H1 (cell line): ENCODE results near the gene EFEMP1. TPM values are rescaled to one million over a fixed set of nuclear protein-coding genes. Genes with fewer than 3 reads are reported as not detected.
A peak's percentile ranks its signal among the peaks of the same experiment; 100 is the strongest.

Source experiments
- CTCF ChIA-PET: fragments of 300-600 bp; sonication (Branson Sonifier 250); formaldehyde crosslinking; loops from one replicate; lab custom pipeline; 2021; ENCODE audit not compliant: partially characterized antibody; lab: Charles Lee
- POLR2A ChIA-PET: fragments of 300-600 bp; sonication (Branson Sonifier 250); formaldehyde crosslinking; loops from one replicate; lab custom pipeline; 2021; ENCODE audit warnings: inconsistent platforms; ENCODE audit not compliant: partially characterized antibody; lab: Charles Lee
- DNase-seq, 2 experiments: peaks; one replicate each; pipeline versions ENCODE4 v3.0.0 to v3.0.0-alpha.2; 2010 to 2022; ENCODE audit warnings: low spot score in 2 of 2, low read depth in 1 of 2, mixed read lengths in 1 of 2
- FAIRE-seq: peaks from 2 replicates; lab custom pipeline; 2011; peaks lifted over from hg19 to GRCh38; lab: Jason Lieb, UNC
- H2AFZ ChIP-seq: 2 replicates; pipeline ENCODE4 v1.8.1; 2012; ENCODE audit warnings: low read length, inconsistent platforms
- H2AK5ac ChIP-seq: 2 replicates; pipeline ENCODE4 v1.6.1; 2013; ENCODE audit warnings: low read depth, low read length
- H2BK120ac ChIP-seq: replicated peaks from 2 replicates; pipeline ENCODE3; 2013; ENCODE audit warnings: low read depth, low read length, inconsistent platforms
- H2BK12ac ChIP-seq: 2 replicates; pipeline ENCODE4 v1.6.1; 2013; ENCODE audit warnings: low read depth, low read length
- H2BK15ac ChIP-seq: 2 replicates; pipeline ENCODE4 v1.6.1; 2013; ENCODE audit warnings: low read length
- H2BK20ac ChIP-seq: 2 replicates; pipeline ENCODE4 v1.6.1; 2013; ENCODE audit warnings: low read length
- H2BK5ac ChIP-seq: 2 replicates; pipeline ENCODE4 v1.6.1; 2013; ENCODE audit warnings: low read depth, low read length
- H3K14ac ChIP-seq: 2 replicates; pipeline ENCODE4 v1.6.1; 2013; ENCODE audit warnings: inconsistent platforms; ENCODE audit not compliant: insufficient read length
- H3K18ac ChIP-seq: 2 replicates; pipeline ENCODE4 v1.6.1; 2013; ENCODE audit warnings: low read length; ENCODE audit errors: extremely low read depth
- H3K23ac ChIP-seq: 2 replicates; pipeline ENCODE4 v1.6.1; 2013; ENCODE audit warnings: inconsistent platforms; ENCODE audit not compliant: insufficient read length
- H3K23me2 ChIP-seq: 2 replicates; pipeline ENCODE4 v1.6.1; 2013; ENCODE audit warnings: low read depth, low read length
- H3K27ac ChIP-seq: 2 replicates; pipeline ENCODE4 v1.6.1; 2011; ENCODE audit warnings: low read depth, low read length, inconsistent platforms
- H3K27me3 ChIP-seq, 4 experiments: replicated peaks in 1 of 4; 1 replicate in 1 of 4; 2 replicates in 3 of 4; pipeline versions ENCODE4 v1.6.1 to v1.8.1; 2011 to 2013; ENCODE audit warnings: low read length in 3 of 4, mild to moderate bottlenecking in 3 of 4, inconsistent platforms in 2 of 4, mixed read lengths in 2 of 4, moderate library complexity in 1 of 4; ENCODE audit not compliant: control insufficient read depth in 3 of 4, insufficient read depth in 3 of 4; ENCODE audit errors: extremely low read depth in 1 of 4
- H3K36me3 ChIP-seq, 4 experiments: 2 replicates each; pipeline versions ENCODE4 v1.6.1 to v1.8.1; 2011 to 2013; ENCODE audit warnings: mild to moderate bottlenecking in 4 of 4, low read length in 3 of 4, moderate library complexity in 2 of 4, control low read depth in 1 of 4, inconsistent platforms in 1 of 4; ENCODE audit not compliant: insufficient read depth in 4 of 4, control insufficient read depth in 2 of 4
- H3K4ac ChIP-seq: replicated peaks from 2 replicates; pipeline ENCODE3; 2013; ENCODE audit warnings: low read length, low read depth, mixed read lengths, inconsistent platforms; ENCODE audit not compliant: insufficient read length
- H3K4me1 ChIP-seq, 4 experiments: replicated peaks in 1 of 4; 1 replicate in 1 of 4; 2 replicates in 3 of 4; pipeline versions ENCODE4 v1.6.1 to v1.8.1; 2011 to 2013; ENCODE audit warnings: low read length in 3 of 4, inconsistent platforms in 2 of 4, mixed read lengths in 1 of 4; ENCODE audit not compliant: insufficient read depth in 4 of 4, control insufficient read depth in 3 of 4
- H3K4me2 ChIP-seq, 2 experiments: 2 replicates each; pipeline versions ENCODE4 v1.6.1 to v1.8.1; 2011 to 2013; ENCODE audit warnings: low read depth in 2 of 2, low read length in 2 of 2, control low read depth in 1 of 2, inconsistent platforms in 1 of 2, mild to moderate bottlenecking in 1 of 2; ENCODE audit not compliant: insufficient read depth in 1 of 2
- H3K4me3 ChIP-seq, 4 experiments: fragments of 200-600, 300-600 bp in 1 of 4; sonication (generic), shearing (Covaris generic), sonication (Bioruptor Twin) in 1 of 4; 2 replicates each; pipeline versions ENCODE4 v1.5.1 to v1.8.1; 2011 to 2016; ENCODE audit warnings: low read length in 4 of 4, low read depth in 3 of 4, control low read depth in 2 of 4, inconsistent platforms in 2 of 4, mild to moderate bottlenecking in 2 of 4, mixed read lengths in 1 of 4, moderate library complexity in 1 of 4; ENCODE audit not compliant: insufficient read depth in 2 of 4; ENCODE audit errors: extremely low read depth in 1 of 4
- H3K56ac ChIP-seq: replicated peaks from 2 replicates; pipeline ENCODE3; 2013; ENCODE audit warnings: low read depth, mild to moderate bottlenecking, mixed read lengths, low read length, inconsistent platforms; ENCODE audit not compliant: insufficient read length
- H3K79me1 ChIP-seq: 2 replicates; pipeline ENCODE4 v1.6.1; 2013; ENCODE audit warnings: low read depth, low read length, control low read depth
- H3K79me2 ChIP-seq, 2 experiments: 2 replicates each; pipeline versions ENCODE4 v1.6.1 to v1.8.1; 2012 to 2013; ENCODE audit warnings: low read length in 2 of 2, mild to moderate bottlenecking in 2 of 2, inconsistent platforms in 1 of 2; ENCODE audit not compliant: insufficient read depth in 2 of 2, control insufficient read depth in 1 of 2
- H3K9ac ChIP-seq, 4 experiments: replicated peaks in 1 of 4; 1 replicate in 1 of 4; 2 replicates in 3 of 4; pipeline versions ENCODE4 v1.6.1 to v1.8.1; 2011 to 2013; ENCODE audit warnings: low read depth in 3 of 4, low read length in 3 of 4, control low read depth in 2 of 4, mild to moderate bottlenecking in 2 of 4, moderate library complexity in 2 of 4, inconsistent platforms in 1 of 4; ENCODE audit errors: extremely low read depth in 1 of 4
- H3K9me3 ChIP-seq, 2 experiments: 2 replicates each; pipeline versions ENCODE4 v1.6.1 to v1.8.1; 2012 to 2013; ENCODE audit warnings: mild to moderate bottlenecking in 2 of 2, moderate library complexity in 2 of 2, control low read depth in 1 of 2, inconsistent platforms in 1 of 2, low read depth in 1 of 2, low read length in 1 of 2, mixed read lengths in 1 of 2; ENCODE audit not compliant: insufficient read depth in 2 of 2
- H4K20me1 ChIP-seq, 2 experiments: replicated peaks in 1 of 2; 2 replicates each; pipeline versions ENCODE3 to v1.8.1; 2011 to 2013; ENCODE audit warnings: inconsistent platforms in 2 of 2, low read length in 2 of 2, mild to moderate bottlenecking in 1 of 2; ENCODE audit not compliant: insufficient read depth in 2 of 2, control insufficient read depth in 1 of 2
- H4K5ac ChIP-seq: 2 replicates; pipeline ENCODE4 v1.6.1; 2013; ENCODE audit warnings: low read length, low read depth, mixed read lengths, inconsistent platforms; ENCODE audit not compliant: insufficient read length
- H4K8ac ChIP-seq: 2 replicates; pipeline ENCODE4 v1.8.0; 2013; ENCODE audit warnings: mild to moderate bottlenecking, moderate library complexity, low read length, inconsistent platforms; ENCODE audit not compliant: insufficient read depth; ENCODE audit errors: extremely low read depth
- H4K91ac ChIP-seq: replicated peaks from 2 replicates; pipeline ENCODE3; 2013; ENCODE audit warnings: low read length, mixed read lengths, inconsistent platforms; ENCODE audit not compliant: insufficient read length
- BRCA1 ChIP-seq: IDR thresholded peaks from 2 replicates; pipeline ENCODE4 v1.6.1; 2012; ENCODE audit warnings: low read depth, low read length, improper control_type of control experiment
- FOSL1 ChIP-seq: IDR thresholded peaks from 2 replicates; pipeline ENCODE4 v1.6.1; 2011; ENCODE audit warnings: mild to moderate bottlenecking, low read depth, low read length, moderate library complexity; ENCODE audit not compliant: insufficient read depth
- GTF2F1 ChIP-seq: IDR thresholded peaks from 2 replicates; pipeline ENCODE4 v1.6.1; 2012; ENCODE audit warnings: low read depth, low read length, improper control_type of control experiment, borderline replicate concordance
- SIN3A ChIP-seq, 2 experiments: IDR thresholded peaks in 1 of 2; conservative IDR thresholded peaks in 1 of 2; 2 replicates each; pipeline ENCODE4 v1.6.1; 2011 to 2012; ENCODE audit warnings: low read length in 2 of 2, improper control_type of control experiment in 1 of 2, low read depth in 1 of 2, mild to moderate bottlenecking in 1 of 2
- SIX5 ChIP-seq: IDR thresholded peaks from 2 replicates; pipeline ENCODE4 v1.6.1; 2011; ENCODE audit warnings: mild to moderate bottlenecking, low read depth, low read length
- SP1 ChIP-seq: IDR thresholded peaks from 2 replicates; pipeline ENCODE4 v1.6.1; 2011; ENCODE audit warnings: low read depth, low read length
- TAF1 ChIP-seq: IDR thresholded peaks from 2 replicates; pipeline ENCODE4 v1.6.1; 2011; ENCODE audit warnings: mild to moderate bottlenecking, low read depth, low read length
- TCF12 ChIP-seq: IDR thresholded peaks from 2 replicates; pipeline ENCODE4 v1.6.1; 2011; ENCODE audit warnings: low read depth, mild to moderate bottlenecking, low read length
- YY1 ChIP-seq: IDR thresholded peaks from 2 replicates; pipeline ENCODE4 v1.6.1; 2011; ENCODE audit warnings: low read depth, mild to moderate bottlenecking, low read length
- WGBS, 2 experiments: shearing (Covaris generic) in 1 of 2; methylation state at CpG; one replicate each; pipeline versions ENCODE4 v1.1.6 to v1.1.7; 2013 to 2015; ENCODE audit warnings: low lambda C conversion rate in 2 of 2, mixed read lengths in 2 of 2, inconsistent platforms in 1 of 2, low coverage in 1 of 2, missing lambda C conversion rate in 1 of 2; ENCODE audit not compliant: insufficient replicate concordance in 2 of 2, insufficient coverage in 1 of 2, insufficient read length in 1 of 2; ENCODE audit errors: extremely low coverage in 1 of 2, missing lambda C conversion rate in 1 of 2; 5-methylcytosine and 5-hydroxymethylcytosine counted together
- long read RNA-seq, 2 experiments: library from RNA in 1 of 2; library from capped mRNA in 1 of 2; stranded (forward); transcript quantifications; one replicate each; pipeline ENCODE4 v2.0.0, GENCODE V29; 2021; ENCODE audit warnings: inconsistent platforms in 1 of 2
- polyA minus RNA-seq, 3 experiments: library from RNA; depleted of rRNA, polyadenylated mRNA; stranded (reverse); fragments of >200 nt; gene quantifications; 1 replicate in 2 of 3; 2 replicates in 1 of 3; pipeline ENCODE4 v1.2.3, GENCODE V29; 2011
- polyA plus RNA-seq, 7 experiments: library from polyadenylated mRNA; depleted of rRNA in 3 of 7; stranded (reverse) in 5 of 7; unstranded in 2 of 7; fragments of >200 nt in 5 of 7; fragments of 200-250 nt in 2 of 7; gene quantifications; 1 replicate in 5 of 7; 2 replicates in 1 of 7; 4 replicates in 1 of 7; pipeline versions ENCODE4 v1.2.1 to v1.2.3, GENCODE V29; 2011 to 2013; ENCODE audit warnings: missing spikeins in 2 of 7, mixed read lengths in 2 of 7
- total RNA-seq: library from RNA; stranded (reverse); fragmentation: NEBNext Ultra II Directional; extraction: Animal tissue kit (Norgen Biotek cat#: 25700); gene quantifications from 2 replicates; pipeline ENCODE4 v1.2.1, GENCODE V29; 2021

EFEMP1 gene
- total RNA-seq, result 14.0 and 15.5 TPM in 2 replicates
- polyA plus RNA-seq (2011; rRNA removed), result 19.7 and 23.2 TPM in 2 replicates
- 19.7 TPM for polyA plus RNA-seq (2011; cell fraction: cytosol; rRNA removed)
- 24.6 TPM for polyA plus RNA-seq (2011; cell fraction: nucleus; rRNA removed)
- polyA plus RNA-seq (2012, experiment 1 of 2), result 15.1 to 17.3 TPM (median 16.2 TPM) in 4 replicates
- 1.8 TPM for polyA plus RNA-seq (2012, experiment 2 of 2)
- 33.8 TPM for polyA plus RNA-seq (2013, experiment 1 of 2)
- 30.4 TPM for polyA plus RNA-seq (2013, experiment 2 of 2)
- polyA minus RNA-seq (2011; rRNA and poly(A)+ RNA removed), result 40.5 and 49.6 TPM in 2 replicates
- 20.1 TPM for polyA minus RNA-seq (2011; cell fraction: cytosol; rRNA and poly(A)+ RNA removed)
- 35.7 TPM for polyA minus RNA-seq (2011; cell fraction: nucleus; rRNA and poly(A)+ RNA removed)
- long read RNA-seq, experiment 1, partial matches to known transcripts, result 13 of 21 reads
- long read RNA-seq, experiment 1, other reads (novel, unspliced or antisense), result 6 of 21 reads
- long read RNA-seq, experiment 2, partial matches to known transcripts, result 1 of 7 reads
- long read RNA-seq, experiment 2, other reads (novel, unspliced or antisense), result 0 of 7 reads

GRCh38 chr2:55923091-55923981, at the start of gene EFEMP1:
Gene EFEMP1, minus strand, starts transcription at chr2:55923782. Its CDS starts 1,342 bp downstream, at chr2:55922440.
- no peak within 1 kb of the TSS for H2BK5ac ChIP-seq
- H3K27me3 ChIP-seq, result peaks cover 1 to 17% (median 11%) of the 10 kb centered on the region in 4 experiments
- peaks cover 15% of the 10 kb centered on the region for H3K23me2 ChIP-seq
- no peaks in the 10 kb centered on the region for H3K79me1 ChIP-seq
- FAIRE-seq (no peak), DNase-seq (peak in 1 of 2 experiments; percentile 81)
- peak within 1 kb of the TSS; percentile 85 for H2BK12ac ChIP-seq
- H3K4me3 ChIP-seq, result peak within 1 kb of the TSS; percentile 62 to 83 (median 72)
- H2BK15ac ChIP-seq, result 0 out of 2 replicates have a peak within 1 kb of the TSS, but pooled peaks have one; percentile 33
- H3K4me2 ChIP-seq, result peak within 1 kb of the TSS; percentile 97 to 98
- no peak within 1 kb of the TSS for H4K5ac ChIP-seq
- no peak within 1 kb of the TSS for H4K91ac ChIP-seq
- H3K4me1 ChIP-seq, result peaks cover 0 to 5% (median 3%) of the 10 kb centered on the region in 4 experiments; a peak in 3 of 7 replicates
- POLR2A ChIA-PET, result interaction anchor here (0.6 to 1.5 kb wide), 4 partner anchors 10 to 218 kb away, joined by 3 to 4 read pairs (median 3); no protein-coding TSS in a partner anchor
- no peak within 1 kb of the TSS for H3K23ac ChIP-seq
- CTCF ChIA-PET, result interaction anchor here (0.9 to 1.5 kb wide), 7 partner anchors 10 to 205 kb away, joined by 3 to 5 read pairs (median 4); no protein-coding TSS in a partner anchor
- no peak within 1 kb of the TSS for H2BK20ac ChIP-seq
- H4K20me1 ChIP-seq, result no peaks in the 10 kb centered on the region
- H3K79me2 ChIP-seq, result no peaks in the 10 kb centered on the region
- H3K27ac ChIP-seq, result no peak within 1 kb of the TSS
- H4K8ac ChIP-seq, result peak within 1 kb of the TSS; percentile 69
- no peak within 1 kb of the TSS for H3K56ac ChIP-seq
- H2AFZ ChIP-seq, result peak within 1 kb of the TSS; percentile 95
- peak within 1 kb of the TSS; percentile 37 for H2BK120ac ChIP-seq
- H3K9ac ChIP-seq, result peak within 1 kb of the TSS in 3 of 4 experiments; percentile 38 to 77 (median 45); a peak in 5 of 7 replicates
- H3K36me3 ChIP-seq, result no peaks in the 10 kb centered on the region
- H3K14ac ChIP-seq, result no peak within 1 kb of the TSS
- no peaks in the 10 kb centered on the region for H3K9me3 ChIP-seq
- 3% methylated on average over 54 of the region's 70 CpGs; no CpG with 5 or more reads in 1 of the 2 experiments for WGBS, 2 experiments
- peak within 1 kb of the TSS; percentile 51 for H3K18ac ChIP-seq
- H3K4ac ChIP-seq, result no peak within 1 kb of the TSS
- no peak within 1 kb of the TSS for H2AK5ac ChIP-seq
- TF ChIP-seq BRCA1, result no peak
- TF ChIP-seq FOSL1, result no peak
- TF ChIP-seq TAF1, result peak; percentile 33; the same call in 1 of the 2 replicates
- TF ChIP-seq SP1, result no peak
- TF ChIP-seq YY1, result no peak
- TF ChIP-seq SIX5, result no peak
- TF ChIP-seq GTF2F1, result no peak
- TF ChIP-seq SIN3A (conservative IDR thresholded peaks at IDR 0.05 in 1 of 2, IDR thresholded peaks at IDR 0.05 in 1 of 2; ENCODE audit: low read depth in 1 of 2, low read length in 2 of 2), result peak in 1 of 2 experiments; percentile 96; a peak in 2 of 4 replicates
- no peak for TF ChIP-seq TCF12
